GM19023 (cell line): ENCODE data around the gene SLC6A9.

Experiments used
- ATAC-seq: cut with Tn5 transposase; IDR thresholded peaks from one replicate; pipeline ENCODE4 v1.9.1; 2021; ENCODE audit warnings: mild to moderate bottlenecking, moderate library complexity; ENCODE audit not compliant: unreplicated experiment

SLC6A9 gene

GRCh38 chr1:43986712-43987111 is 44.5 kb downstream of the SLC6A9 start:
- ATAC-seq, result no peak

GRCh38 chr1:43985984-43986595 is 45.2 kb downstream of the SLC6A9 start:
- no peak for ATAC-seq

DNA sequence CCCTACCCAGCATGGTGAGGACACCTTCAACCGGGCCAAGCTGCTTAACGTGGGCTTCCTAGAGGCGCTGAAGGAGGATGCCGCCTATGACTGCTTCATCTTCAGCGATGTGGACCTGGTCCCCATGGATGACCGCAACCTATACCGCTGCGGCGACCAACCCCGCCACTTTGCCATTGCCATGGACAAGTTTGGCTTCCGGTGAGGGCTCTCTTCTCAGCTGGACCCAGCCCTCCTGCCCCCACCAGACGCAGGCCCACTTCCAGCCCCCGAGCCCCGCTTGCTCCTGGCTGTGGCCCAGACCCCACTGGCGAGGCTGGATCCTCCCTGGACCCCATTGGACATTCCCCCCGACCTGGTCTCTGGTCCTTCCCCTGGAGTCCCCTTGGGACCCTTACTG is 46.4 kb downstream of the SLC6A9 start:
- no peak for ATAC-seq

DNA sequence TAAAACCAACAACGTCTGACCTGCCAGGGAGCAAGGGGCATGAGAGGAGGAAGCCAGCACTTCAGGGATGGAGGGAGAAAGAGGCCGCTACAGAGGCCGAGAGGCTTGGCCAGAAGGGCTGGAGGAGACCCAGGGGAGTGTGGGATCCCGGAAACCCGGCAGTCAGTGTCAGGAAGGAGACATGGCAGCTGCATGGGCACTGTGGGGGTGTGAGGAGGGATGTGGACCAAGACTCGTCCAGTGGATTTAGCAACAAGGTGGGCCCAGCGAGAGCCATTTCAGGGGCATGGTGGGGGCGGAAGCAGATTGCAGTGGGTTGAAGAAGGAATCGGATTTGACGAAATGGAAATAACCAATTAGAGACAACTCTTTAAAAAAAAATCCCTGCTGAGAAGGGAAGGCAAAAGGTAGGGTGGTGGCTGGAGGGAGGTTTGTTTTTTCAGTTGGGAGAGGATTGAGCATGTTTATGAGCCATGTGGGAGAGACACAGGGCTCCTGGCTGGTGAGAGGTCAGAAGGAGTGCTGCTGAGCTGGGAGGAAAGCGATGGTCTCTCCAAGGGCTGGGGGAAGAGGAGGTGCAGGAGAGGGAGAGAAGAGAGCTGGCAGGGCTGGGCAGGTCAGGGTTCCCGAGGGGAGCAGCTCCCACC is 47.9 kb downstream of the SLC6A9 start:
- no peak for ATAC-seq

GRCh38 chr1:43982808-43983207 is 48.5 kb downstream of the SLC6A9 start:
- ATAC-seq, result no peak

DNA sequence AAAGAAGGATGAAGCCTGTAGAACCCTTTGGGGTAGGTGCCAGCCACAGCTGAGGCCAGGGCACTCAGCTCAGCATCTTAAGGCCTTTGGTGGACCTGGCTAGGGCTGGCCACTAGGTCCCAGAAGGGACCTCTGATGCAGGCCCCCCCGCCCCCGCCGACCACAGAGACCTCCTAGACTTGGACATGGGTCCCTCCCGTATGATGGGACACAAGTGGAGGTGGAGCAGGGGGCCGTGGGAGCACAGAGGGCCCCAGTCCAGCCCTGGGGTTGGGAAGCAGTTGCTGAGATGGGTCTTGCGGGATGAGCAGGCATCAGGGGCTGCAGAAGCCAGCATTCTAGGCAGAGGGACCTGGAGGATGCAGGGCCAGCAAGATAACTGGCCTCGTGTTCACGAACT is 49.0 kb downstream of the SLC6A9 start:
- no peak for ATAC-seq

- ATAC-seq, result no peak
Observed at GRCh38 chr1:43981636-43982035, 49.6 kb downstream of the SLC6A9 start.

- no peak for ATAC-seq
Observed at GRCh38 chr1:43981135-43981491, 50.1 kb downstream of the SLC6A9 start.

DNA sequence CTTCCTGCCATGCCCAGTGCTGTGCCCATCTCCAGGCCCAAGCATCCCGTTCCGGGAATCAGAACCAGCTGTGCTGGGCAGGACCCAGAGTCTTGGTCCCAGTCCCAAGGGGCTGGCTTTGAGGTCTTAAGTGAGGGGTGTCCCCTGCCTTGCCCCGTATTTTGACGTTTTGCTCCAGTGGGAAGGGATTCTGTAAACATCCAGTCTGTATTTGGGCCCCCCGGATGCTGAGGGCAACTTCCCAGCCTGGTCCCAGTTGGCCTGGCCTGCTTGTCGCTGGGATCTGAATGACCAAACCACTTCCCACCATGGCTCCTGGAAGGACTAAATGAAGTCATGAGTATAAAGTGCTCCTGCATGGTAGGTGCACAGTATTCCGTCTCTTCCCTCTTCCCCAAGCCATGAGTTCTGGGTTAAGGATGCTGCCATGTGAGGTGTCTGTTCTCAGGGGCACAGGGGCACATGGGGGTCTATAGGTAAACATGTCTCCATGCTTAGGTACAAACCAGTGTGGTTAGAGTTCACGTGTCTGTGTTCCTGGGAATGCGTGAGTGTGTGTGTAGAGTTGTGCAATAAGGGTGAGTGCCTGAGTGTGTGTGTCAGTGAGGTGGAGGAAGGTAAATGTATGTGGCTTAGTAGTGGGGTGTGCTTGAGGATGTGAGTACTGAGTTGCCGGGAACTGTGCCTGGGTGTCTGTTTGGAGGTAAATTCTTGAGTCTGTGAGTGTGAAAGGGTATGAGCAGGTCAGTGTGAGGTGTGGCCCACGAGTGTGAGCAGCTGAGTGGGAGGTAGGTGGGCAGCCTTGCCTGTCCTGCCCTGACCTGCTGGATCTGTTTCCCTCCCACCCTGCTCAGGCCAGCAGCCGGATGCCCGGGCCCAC is 50.8 kb downstream of the SLC6A9 start:
- no peak for ATAC-seq

GRCh38 chr1:43979528-43980254 is 51.6 kb downstream of the SLC6A9 start:
- no peak for ATAC-seq

- no peak for ATAC-seq
Observed at GRCh38 chr1:43979261-43979527, 52.1 kb downstream of the SLC6A9 start.

DNA sequence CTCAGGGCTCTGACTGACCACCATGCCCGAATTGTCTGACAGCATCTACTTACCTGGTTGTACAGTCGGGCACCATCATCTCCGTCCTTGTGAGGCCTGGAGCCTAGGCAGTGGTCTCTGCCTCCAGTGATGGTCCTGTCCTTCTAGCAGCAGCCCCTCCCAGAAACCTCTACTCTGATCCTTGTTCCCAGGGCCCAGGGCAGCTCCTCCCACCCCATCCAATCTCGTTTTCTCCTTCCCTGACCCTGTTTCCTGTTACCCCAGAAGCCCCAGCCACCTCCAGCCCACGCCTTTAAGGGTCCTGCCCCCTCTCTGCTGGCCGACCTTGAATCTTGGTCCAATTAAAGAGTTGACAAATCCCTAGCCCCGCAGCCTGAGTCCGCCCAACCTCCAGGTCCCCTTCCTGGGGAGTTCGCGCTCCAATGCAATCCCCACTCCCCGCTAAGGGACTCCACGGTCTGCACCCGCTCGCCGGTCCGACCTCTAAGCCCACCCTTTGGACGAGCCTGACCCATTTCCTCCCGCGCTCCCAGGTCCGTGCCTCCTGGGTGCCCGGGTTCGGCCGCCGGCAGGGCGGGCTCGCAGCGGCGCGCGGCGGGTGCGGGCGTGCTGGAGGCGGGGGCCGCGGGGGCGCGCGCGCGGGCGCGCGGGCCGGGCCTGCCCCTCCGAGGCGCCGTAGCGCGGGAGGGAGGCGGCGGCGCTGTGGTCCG is 52.6 kb downstream of the SLC6A9 start, which contains the start of gene B4GALT2:
B4GALT2 (plus strand) TSS at position 660 of the 710 bp plus-strand sequence. CDS start 1,951 bp downstream, outside the sequence.
- ATAC-seq, result no peak

DNA sequence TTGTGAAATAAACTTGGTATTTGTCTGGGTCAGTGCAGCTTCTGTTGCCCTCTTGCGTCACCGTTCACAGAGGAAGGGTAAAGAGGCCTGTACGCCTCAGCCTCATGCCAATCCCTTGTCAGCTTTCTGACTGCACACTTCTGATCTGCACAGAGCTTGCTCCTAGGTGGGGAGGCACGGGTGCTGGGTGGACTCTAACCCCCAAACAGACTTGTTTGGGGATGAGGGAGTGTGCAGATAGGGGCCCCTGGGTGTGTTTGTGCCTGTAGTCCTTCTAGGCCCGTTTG is 53.1 kb downstream of the SLC6A9 start:
- ATAC-seq, result no peak

- ATAC-seq, result no peak
Observed at GRCh38 chr1:43977376-43978263, 53.6 kb downstream of the SLC6A9 start.

DNA sequence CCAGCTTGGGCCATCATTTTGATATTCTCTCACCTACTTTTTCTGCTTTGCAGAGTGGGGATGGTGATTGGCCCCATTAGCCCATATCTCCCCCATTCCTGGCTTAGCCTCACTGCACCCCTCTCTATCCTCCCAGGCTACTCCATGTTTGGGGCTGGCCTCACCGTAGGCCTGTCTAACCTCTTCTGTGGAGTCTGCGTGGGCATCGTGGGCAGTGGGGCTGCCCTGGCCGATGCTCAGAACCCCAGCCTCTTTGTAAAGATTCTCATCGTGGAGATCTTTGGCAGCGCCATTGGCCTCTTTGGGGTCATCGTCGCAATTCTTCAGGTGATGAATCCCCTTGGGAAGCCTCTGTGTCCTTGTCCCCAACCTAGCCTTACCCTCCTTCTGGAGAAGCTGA is 54.4 kb downstream of the SLC6A9 start:
- no peak for ATAC-seq

DNA sequence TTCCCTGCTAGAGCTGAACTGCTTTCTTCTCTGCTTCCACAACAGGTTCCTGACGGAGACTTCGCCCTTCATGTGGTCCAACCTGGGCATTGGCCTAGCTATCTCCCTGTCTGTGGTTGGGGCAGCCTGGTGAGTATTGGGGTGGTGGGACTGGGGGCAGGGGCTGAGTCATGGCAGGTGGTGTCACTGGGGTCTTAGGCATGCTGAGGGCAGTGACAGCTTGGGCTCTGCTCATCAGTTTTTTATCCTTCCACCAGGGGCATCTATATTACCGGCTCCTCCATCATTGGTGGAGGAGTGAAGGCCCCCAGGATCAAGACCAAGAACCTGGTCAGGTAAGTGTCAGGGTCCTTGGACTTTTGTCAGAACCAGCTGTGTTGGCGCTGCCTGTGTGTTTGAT is 55.2 kb downstream of the SLC6A9 start:
- no peak for ATAC-seq

DNA sequence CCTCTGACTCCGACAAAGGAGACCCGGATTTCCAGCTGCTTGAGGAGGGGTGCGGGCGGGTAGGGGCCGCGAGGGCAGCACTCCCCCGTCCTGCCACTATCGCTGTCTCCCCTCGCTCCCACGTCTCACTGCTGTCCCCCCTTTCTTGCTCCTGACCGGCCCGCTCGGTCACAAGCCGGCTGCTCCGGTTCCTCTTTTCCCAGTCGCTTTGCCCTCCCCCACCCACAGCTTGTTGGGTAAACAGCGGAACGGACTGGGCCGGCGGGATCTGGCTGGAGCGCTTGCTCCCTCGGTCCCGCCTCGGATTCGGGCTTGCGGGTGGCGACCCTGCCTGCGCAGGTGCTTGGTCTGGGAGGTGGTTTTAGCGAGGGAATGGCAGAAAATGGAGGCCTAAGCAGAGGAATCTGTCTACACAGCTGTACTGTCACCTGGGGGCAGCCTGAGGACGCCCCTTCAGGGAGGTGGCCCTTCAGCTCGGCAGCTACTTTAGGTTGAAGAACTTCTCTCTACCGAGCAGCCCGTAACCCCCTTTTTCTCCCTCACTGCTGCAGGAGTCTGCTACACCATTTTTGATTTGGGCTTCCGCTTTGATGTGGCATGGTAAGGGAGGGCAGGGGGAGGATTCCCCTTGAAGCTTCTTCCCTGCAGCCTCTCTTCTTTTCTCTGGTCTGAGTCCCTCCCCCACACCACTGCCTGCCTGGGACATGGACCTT is 55.9 kb downstream of the SLC6A9 start:
- ATAC-seq, result peak; percentile 3

GRCh38 chr1:43974443-43975248 is 56.6 kb downstream of the SLC6A9 start, which contains the start of gene ATP6V0B:
Gene ATP6V0B (plus strand): TSS chr1:43974960. CDS start chr1:43975041, 81 bp downstream.
- peak; percentile 65 for ATAC-seq
